ENCODE data around the gene MANBA.
"Not testable (repeated sequence)": the region's sequence is repeated elsewhere in the genome, so short reads cannot be mapped to it uniquely, and the experiment has no call there.

The MANBA gene

DNA sequence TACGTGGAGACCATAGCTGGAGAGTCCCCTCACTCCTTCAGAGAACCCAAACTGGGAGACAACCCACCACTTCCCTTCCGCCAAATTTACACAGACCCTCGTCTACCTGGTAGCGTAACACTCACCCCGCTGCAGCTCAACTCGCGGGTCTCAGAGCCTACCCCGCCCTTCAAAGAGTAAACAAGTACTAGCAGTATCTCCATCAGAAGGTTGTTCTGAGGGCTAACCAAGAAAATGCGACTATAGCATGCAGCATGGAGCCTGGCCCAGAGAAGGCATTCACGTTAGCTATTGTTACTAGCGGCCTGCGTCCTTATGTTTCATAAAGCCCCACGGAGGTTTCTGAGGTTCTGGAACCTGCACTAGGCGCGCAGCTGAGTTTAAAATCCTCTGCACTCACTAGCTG, 531 bp upstream of the MANBA start:
- no peak for DNase-seq

DNA sequence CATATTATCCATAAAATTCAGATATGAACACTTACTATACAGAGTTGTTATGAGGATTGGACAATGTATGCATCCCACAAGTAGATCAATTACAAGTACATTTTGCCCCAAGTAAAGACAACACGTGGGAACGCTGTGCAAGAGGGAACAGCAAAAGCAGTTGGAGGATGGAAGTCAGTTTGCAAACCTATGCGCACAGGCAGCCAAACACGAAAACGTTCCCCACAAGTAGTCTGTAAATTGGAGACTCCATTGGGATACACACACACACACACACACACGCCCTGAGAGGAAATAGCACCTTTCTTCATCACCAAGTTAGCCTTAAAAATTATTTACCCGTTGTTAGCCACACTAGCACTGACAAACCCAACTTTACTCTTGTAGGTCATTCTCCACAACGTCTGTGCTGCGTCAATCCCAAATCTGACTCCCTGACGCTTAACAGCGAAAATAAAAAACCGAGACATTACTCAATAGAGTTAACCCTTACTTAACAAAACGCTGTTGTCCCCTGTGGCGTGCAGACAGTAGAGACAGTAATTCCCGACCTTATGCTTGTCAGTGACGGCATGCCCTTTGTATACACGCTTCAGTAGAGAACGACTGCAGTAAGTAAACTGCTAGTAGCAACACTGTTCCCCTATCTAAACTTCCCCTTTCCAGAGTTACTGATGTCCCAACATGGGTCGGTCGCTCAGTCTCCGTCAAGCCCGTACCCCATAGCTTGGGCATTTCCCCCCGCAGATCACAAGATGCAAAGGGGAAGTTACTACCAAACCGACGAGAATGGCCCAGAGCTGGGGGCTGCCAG, 730 bp downstream of the MANBA start:
- DNase-seq: peak; percentile 85

DNA sequence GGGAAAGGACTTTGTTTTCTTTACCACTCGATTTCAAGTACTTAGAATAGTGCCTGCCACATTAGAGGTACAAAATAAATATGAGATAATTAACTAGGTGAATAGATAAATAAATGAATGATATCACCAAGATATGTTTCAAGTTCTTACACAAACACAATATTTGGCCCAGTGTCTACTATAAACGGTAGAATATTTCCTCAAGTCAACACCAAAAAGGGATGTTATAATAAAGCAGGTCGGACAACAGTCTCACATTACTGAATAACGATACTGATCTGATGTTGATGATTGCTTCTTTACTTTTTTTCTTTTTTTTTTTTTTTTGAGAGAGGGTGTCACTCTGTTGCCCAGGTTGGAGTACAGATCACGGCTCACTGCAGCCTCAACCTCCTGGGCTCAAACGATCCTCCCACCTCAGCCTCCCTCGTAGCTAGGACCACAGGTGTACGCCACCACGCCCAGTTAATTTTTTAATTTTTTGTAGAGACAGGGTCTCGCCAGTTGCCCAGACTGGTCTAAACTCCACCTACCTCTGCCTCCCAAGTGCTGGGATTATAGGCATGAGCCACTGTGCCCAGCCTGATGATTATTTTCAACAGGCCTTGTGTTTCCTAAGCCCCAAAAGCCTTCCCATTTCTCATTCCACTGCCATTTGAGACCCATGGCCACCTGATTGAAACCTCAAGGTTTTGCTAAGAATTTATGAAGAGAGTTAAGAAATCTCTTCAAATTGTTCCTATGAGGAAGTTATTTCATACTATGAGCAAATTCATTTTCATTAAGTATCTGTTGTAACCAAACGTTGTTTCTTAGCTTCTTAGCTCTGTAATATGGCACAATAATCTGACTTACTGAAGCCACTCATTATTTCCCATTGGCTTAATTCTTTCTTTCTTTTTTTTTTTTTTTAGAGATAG, 2.3 kb downstream of the MANBA start:
- DNase-seq: no peak

DNA sequence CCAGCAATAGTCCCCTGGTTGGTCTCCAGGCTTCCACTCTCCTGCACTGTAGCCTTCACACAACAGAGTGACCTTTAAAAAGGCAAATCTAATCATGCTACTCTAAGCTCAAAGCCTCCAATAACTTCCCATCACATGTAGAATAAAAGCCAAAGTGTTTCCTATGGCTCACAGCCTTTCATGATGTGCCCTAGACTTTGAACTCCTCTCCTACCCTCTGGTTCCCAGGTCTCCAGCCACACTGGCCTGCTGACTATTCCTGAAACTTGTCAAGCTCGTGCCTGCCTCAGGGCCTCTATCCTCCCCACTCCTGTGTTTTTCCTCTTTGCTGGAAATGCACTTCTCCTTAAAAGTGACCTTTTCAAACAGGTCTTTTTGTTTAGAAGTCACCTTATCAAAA, 3.1 kb downstream of the MANBA start:
- no peak for DNase-seq

DNA sequence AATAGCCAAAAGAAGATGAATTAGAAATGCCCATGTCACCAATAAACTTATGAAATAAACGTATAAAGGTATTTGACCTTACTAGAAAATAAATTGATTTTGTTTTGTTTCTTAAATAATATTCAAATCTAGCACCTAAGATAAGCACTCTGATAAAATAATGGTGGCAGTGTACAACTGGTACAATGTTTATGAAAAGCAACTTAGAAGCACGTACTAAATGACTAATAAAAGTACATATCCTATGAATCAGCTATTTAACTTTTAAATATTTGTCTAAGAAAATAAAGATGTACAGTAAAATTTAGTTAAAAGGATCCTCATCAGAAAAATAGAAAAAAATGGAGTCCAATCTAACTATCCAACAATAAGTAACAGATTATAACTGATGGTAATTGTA, 6.7 kb downstream of the MANBA start:
- no peak for DNase-seq

DNA sequence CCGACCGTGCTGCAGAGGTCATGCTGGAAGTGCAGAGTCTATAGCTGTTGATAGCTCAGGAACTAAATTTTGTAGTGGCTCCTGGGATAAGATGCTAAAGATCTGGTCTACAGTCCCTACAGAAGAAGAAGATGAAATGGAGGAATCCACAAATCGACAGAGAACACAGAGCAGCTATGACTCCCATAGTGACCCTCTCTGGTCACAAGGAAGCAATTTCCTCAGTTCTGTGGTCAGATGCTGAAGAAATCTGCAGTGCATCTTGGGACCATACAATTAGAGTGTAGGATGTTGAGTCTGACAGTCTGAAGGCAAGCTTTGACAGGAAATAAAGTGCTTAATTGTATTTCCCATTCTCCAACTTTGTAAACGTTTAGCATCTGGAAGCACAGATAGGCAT, 8.8 kb downstream of the MANBA start:
- no peak for DNase-seq

DNA sequence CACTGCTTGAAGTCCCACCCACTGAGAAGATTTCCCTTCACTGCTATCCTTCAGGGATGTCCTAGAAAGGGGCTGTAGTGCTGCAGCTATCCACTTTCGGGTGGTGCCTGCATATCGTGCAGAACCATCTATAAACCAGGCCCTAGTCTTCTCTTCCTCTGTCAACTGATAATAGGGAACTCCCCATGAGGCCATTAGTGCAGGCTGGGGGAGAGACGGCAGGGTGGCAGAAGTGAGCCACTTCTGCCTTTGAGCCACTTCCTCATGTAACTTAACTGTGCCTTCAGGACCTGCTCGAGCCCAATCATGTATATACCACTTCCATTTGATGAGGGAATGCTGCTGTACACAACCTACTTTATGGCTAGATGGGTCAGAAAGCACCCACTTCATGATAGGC, 17.4 kb downstream of the MANBA start:
- DNase-seq: peak; percentile 84

DNA sequence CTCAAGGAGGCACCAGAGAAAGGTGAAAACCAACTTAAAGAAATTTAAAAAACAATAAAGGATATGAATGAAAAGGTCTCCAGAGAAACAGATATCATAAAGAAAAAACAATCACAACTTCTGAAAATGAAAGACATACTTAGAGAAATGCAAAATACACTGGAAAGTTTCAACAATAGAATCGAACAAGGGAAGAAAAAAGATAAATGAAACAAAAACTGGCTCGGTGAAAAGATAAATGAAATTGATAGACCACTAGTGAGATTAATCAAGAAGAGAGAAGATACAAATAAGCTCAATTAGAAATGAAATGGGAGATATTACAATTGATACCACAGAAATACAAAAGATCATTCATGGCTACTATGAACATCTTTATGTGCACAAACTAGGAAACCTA, 22.0 kb downstream of the MANBA start:
- not testable (repeated sequence) for DNase-seq

DNA sequence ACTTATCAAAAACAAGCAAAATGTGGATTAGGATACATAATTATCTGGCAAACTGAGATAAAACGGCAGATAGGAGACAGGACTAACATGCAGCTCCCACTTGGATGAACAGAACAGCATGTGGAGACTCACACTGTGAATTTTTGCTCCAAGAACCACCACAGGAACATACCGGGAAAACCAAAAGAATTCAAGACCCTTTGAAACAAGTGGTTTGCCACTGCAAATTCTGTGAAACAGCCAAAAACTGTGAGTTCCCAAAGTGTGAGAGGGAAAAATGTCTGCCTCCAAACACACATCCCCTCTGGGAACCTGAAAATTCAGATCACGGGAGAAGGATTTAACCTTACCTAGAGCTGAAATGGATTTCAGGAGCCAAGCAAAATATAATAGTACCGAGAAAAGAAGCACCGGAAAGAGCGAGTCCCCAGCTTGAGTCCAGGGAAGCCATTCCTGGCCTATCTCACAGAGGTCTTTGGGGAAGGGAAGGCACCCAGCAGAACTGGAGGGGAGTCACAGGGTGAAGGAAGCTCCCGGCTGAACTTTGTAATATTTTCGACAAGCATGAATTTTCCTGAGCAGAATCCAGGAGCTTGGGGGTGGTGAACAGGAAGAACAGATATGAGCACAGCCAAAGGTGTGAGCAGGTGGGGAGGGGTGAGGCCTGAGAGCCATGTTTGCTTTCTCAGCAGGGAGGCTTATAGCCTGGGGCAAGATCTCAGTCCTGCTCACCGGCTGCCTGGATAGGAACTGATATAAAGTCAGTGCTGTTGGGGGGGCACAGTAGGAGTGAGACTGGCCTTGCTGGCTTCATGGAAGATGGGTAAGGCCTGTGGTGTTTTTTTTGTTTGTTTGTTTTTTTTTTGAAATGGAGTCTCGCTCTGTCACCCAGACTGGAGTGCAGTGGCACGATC, 23.9 kb downstream of the MANBA start:
- no peak for DNase-seq

DNA sequence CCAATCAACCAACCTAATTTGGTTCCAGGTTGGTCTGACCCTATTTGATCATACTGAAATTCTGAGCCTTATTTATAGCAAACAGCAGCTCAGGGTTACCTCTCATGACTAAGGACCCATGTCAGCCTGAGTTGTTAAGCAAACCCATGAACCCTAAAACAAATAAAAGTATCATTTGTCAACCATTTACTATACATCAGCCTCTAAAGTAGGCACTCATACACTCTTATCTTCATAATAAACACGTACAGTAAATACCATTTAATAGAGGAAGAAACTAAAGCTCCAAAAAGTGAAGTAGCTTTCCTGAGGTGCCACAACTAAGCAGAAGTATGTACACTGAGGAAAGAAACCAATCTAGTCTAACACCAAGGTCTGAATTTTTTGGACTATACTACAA, 25.2 kb downstream of the MANBA start:
- no peak for DNase-seq

DNA sequence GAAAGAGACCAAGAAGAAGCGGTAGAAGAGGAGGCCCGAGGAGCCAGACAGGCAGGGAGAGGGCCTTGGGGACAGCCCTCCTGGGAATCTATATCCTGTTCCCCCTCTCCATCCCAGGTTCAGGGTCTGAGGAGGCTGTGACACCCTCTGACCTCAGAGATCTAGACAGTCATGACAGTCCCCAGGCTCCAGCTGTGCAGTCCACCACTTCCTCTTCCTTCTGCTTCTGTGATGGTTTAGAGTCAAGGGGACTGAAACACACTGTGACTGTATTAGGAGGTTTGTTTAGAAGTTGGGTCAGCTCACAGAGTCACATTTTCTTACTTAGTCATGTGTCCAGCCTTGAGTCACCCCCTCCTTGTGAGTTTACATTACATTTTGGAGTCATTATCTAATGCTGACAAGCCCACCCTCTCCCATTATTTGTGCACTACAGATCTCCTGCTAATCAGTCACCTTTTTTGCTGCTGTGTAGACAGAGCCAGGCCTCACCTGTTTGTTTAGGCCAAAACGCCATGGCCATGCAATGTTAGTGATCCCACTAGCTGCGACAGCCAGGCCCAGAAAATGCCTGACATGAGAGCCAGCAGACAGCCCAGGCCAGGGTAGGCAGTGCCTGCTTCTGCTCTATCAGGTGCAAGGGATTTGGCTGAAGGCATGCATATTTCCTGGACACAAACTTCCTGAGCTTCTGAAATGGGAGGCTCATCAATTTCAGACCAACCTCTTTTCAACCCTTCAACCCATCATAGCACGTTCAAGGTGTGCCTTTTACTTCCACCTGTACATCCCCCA, 26.0 kb downstream of the MANBA start:
- DNase-seq: peak; percentile 21

DNA sequence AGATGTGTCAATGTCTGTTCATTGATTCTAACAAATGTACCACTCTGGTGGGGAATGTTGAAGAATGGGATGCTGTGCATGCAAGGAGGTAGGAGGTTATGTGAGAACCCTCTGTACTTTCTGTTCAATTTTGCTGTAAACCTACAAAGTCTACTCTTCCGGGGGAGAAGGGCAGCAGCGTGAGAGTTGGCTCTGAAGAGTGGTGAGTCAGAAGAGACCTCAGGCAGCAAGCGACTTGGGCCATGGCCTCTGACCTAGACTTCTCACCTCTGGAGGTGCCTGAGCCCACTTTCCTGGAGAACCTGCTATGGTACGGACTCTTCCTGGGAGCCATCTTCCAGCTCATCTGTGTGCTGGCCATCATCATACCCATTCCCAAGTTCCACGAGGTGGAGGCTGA, 26.7 kb downstream of the MANBA start:
- DNase-seq: no peak

DNA sequence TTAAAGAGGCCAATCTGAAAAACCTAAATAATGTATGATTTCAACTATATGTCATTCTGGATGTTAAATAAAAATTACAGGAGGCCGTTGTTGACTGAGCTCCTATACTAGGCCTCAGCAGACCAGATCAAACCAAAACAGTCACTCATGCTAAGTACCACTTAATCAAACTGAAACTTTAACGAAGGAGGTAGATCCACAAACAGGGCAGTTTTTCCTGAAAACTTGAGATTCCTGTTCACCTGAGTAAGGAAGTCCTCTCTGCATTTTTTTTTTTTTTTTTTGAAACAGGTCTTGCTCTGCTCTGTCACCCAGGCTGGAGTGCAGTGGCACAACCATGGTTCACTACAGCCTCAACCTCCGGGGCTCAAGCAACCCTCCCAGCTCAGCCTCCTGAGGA, 27.7 kb downstream of the MANBA start:
- no peak for DNase-seq

DNA sequence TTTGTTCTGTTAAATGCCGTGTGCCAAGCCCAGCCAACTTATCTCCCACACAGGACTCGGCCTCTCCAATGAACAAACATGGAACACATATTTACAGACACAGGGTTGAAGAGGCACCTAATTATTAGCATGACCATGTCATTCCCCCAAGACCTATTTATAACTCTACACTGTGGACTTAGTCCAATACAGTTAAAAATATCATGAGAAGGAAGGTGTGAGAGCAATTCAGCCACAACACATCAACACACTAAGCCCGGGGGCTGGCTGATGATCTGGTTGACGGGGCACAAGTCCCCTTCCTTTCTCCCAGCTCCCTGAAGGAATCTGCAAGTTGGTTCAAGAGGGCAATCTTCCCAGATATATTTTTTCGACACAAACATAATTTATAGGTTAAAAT, 28.1 kb downstream of the MANBA start:
- DNase-seq: no peak

DNA sequence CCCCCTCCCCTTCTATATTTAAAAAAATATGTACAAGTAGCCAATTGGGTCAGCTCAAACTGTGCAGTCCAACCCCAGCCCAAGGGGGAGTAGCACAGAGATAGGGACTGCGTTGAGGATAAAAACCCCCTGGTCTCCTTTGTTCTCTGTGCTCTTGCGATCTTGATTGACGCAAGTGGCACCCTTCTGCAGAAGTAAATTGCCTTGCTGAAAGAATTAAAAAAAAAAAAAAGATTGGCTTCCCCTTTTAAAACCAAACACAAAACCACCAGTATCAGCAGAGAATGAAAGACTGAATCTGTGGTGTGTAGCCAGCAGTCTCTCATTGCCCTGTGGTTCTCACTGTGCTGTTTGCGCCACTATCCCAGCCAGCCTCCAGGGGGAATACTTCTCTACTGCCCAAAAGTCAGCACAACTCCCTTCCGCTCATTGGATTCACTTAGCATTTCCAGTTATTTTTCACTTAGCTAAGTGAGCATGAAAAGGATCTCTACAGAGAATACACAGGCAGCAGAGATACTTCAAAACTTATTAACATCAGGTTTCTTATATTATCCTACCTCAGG, 29.7 kb downstream of the MANBA start:
- no peak for DNase-seq

DNA sequence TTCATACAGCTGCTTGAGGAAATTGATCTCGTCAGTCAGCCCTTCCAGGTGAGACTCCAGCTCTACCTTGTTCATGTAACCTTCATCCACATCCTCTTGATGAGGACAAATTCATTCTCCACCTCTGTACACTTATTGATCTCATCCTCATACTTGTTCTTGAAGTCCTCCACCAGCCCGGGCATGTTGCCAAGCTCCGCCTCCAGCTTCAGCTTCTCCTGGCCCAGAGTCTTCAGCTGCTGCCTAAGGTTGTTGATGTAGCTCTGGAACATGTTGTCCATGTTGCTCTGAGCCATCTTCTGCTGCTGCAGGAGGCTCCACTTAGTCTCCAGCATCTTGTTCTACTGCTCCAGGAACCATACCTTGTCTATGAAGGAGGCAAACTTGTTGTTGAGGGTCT, 31.3 kb downstream of the MANBA start:
- DNase-seq: not testable (repeated sequence)

DNA sequence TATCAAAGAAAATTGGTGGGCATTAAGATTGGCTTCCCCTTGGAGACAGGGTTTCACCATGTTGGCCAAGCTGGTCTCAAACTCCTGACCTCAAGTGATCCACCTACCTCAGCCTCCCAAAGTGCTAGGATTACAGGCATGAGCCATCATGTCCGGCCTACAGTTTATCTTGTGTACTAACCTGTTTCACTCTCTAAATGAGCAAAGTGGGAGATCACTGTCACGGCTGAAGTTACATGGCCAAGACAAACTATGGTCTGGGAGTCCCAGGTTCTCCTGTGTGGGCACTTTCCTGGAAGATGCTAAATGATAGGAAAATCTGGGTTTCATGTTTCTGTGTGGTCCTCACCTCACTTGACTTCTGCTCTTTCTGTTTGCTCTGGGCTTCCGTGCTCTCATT, 33.8 kb downstream of the MANBA start:
- not testable (repeated sequence) for DNase-seq

DNA sequence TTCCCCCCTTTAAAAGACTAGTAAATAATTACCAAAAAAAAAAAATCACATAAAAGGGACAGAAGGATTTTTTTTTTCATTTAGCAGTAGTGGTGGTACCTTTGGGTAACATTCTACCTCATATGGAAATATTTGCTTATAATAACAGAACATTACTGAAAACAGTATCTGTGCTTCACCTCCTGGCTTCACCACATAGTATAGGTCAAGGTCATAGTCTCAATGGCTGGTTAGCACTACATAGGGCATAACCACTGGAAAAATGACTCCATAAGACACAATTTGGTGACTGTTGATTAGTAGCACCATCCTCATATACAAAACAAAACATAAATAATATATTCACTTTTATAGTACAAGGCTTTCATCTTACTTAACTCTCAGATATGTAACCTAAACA, 34.7 kb downstream of the MANBA start:
- DNase-seq: no peak

DNA sequence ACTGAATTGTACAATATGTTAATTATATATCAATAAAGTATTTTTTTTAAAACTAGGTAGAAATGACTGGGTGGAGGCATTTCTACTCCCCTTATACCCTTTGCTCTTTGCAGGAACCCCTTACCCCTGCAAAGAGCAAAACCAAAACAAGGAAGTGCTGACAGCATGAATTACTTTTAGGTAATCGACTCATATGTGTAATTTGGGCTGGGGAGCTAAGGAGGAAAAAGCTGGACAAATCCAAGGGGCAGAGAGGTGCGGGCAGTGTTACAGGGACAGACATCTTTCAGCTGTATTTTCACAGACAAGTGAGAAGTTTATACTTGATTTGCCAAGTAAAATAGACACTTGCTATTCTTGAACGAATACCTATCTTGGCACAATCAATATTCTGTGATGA, 35.5 kb downstream of the MANBA start:
- DNase-seq: no peak

DNA sequence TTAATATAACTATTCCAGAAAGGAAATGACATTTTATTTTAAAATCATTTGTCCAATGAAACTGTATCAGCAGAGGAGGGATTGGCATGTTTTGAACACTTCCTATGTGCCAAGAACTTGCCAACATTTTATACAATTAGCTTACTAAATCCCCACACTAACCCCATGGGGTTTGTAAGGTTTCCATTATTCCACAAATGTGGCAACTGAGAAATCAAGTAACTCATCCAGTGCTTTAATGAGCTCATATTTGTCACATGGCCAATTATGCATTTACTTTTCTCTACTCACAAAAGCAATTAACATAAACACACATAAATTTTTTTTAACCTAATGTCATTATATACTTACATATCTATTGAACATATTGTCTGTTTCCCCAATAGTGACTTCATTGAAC, 37.3 kb downstream of the MANBA start:
- no peak for DNase-seq

DNA sequence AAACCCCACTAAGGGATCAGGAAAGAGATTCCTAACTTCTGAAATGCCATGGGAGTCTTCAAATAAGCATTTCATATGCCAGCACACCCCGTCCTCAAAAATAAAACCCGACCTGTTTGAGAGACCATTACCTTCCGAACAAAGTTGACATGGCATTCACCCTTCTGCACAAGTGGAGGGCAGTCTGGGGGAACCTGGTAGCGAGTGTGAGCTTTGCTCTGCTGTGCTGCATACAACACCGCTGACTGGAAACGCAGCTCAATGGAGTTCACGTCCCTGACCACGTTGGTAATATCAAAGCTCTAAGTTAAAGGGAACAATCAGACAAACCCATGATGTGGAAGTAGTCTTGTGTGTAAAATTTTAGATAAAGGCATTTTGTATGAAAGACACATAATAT, 38.0 kb downstream of the MANBA start:
- DNase-seq: no peak

Measured in OCI-M1 (cell line).